Neural crest cell (in vitro differentiated cells): Measurements from ENCODE around the gene EDIL3. TPM values are rescaled to one million over a fixed set of nuclear protein-coding genes. Genes with fewer than 3 reads are reported as not detected.
A peak's percentile ranks its signal among the peaks of the same experiment; 100 is the strongest.

Experiments used
- DNase-seq: peaks from one replicate; pipeline ENCODE4 v3.0.0; 2021; ENCODE audit warnings: low read depth, mixed read lengths, low spot score
- H3K27ac Mint-ChIP-seq: one replicate; pipeline ENCODE4 v1.8.0; 2021; ENCODE audit warnings: mild to moderate bottlenecking, mixed read lengths; ENCODE audit not compliant: unreplicated experiment
- H3K27me3 Mint-ChIP-seq: 2 replicates; pipeline ENCODE4 v1.8.0; 2021; ENCODE audit warnings: low read depth, mild to moderate bottlenecking, mixed read lengths
- H3K36me3 Mint-ChIP-seq: 2 replicates; pipeline ENCODE4 v1.8.0; 2021; ENCODE audit warnings: low read depth, mild to moderate bottlenecking, mixed read lengths
- H3K4me1 Mint-ChIP-seq: 2 replicates; pipeline ENCODE4 v1.8.0; 2021; ENCODE audit warnings: mixed read lengths
- H3K4me3 Mint-ChIP-seq: one replicate; pipeline ENCODE4 v1.8.0; 2021; ENCODE audit warnings: mild to moderate bottlenecking, mixed read lengths
- H3K9me3 Mint-ChIP-seq: 2 replicates; pipeline ENCODE4 v1.8.0; 2021; ENCODE audit warnings: mixed read lengths
- total RNA-seq: library from RNA; stranded (reverse); gene quantifications from 2 replicates; pipeline ENCODE4 v1.2.1, GENCODE V29; 2021
- TF ChIP-seq, protein P1 (sequence below): fragments of 200-600 bp; sonication (generic); conservative IDR thresholded peaks from 2 replicates; pipeline ENCODE4 v1.5.0; 2021; ENCODE audit warnings: antibody characterized with exemption, mild to moderate bottlenecking

Gene EDIL3
- total RNA-seq, 1 donor from 2014 or later: 1.2 TPM

DNA sequence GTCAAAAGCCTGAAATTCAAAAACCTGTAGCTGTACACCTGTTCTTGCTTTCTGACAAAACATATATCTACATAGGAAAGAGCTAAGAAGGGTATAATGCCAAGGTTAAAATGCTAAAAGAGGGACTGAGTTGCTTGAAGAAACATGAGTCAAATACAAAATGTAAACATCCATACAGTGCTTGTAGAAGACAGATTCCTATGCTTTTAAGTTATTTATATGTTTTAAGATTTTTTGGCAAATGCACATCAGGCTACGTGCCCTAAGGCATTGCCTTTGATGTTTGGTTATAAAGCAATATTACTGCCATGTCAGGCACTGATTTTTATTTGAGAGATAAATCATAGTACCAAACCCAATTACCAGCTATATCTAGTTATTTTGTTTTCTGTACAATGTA is 269.0 kb downstream of the EDIL3 start:
- Mint-ChIP-seq H3K4me1 (peaks cover 8% of the 10 kb centered on the region), H3K4me3 (no peak overlapping the region), H3K27ac (no peak overlapping the region), H3K36me3 (no peaks in the 10 kb centered on the region), H3K27me3 (no peaks in the 10 kb centered on the region), H3K9me3 (no peaks in the 10 kb centered on the region)
- DNase-seq: no peak
- TF ChIP-seq, protein P1, sequence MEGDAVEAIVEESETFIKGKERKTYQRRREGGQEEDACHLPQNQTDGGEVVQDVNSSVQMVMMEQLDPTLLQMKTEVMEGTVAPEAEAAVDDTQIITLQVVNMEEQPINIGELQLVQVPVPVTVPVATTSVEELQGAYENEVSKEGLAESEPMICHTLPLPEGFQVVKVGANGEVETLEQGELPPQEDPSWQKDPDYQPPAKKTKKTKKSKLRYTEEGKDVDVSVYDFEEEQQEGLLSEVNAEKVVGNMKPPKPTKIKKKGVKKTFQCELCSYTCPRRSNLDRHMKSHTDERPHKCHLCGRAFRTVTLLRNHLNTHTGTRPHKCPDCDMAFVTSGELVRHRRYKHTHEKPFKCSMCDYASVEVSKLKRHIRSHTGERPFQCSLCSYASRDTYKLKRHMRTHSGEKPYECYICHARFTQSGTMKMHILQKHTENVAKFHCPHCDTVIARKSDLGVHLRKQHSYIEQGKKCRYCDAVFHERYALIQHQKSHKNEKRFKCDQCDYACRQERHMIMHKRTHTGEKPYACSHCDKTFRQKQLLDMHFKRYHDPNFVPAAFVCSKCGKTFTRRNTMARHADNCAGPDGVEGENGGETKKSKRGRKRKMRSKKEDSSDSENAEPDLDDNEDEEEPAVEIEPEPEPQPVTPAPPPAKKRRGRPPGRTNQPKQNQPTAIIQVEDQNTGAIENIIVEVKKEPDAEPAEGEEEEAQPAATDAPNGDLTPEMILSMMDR: no peak

DNA sequence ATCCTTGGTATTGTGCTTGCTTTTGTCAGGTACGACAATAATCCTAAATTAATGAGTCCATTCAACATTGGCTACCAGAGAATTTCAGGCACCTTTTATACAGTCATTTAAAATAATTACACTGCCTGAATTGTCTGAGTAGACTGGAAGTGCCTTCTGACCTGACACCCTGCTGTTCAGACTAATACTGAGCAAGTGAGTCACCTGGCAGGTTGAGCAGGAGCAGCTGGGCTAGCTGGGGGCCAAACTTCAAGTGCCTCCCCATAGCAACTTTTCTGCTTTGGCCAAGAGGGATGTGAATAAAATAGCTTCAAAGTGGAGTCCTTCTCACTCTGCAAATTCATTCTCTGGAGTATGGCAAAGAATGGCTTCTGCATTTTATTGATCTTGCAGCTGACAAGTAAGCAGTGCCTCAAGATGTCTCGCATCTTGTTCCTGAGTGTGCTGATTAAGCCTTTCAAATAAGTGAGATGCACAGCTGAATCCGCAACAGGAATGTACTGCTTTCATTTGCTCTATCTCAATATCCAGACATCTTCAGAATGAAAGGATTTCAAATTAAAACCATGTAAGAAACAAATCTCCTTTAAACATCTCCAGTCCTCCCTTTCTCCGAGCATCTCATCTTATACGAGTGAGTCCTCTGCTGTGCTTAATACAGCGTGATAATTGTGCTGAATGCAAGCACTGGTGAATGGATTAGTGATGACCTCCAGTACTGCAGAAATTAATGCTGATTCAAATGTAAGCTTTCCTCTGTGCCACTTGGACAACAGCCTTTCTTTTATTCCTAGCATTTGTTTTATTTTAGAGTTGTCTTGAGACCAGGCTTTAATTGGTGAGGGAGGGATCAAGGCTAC is 271.2 kb downstream of the EDIL3 start:
- no peak for DNase-seq
- H3K4me1 Mint-ChIP-seq: peaks cover 8% of the 10 kb centered on the region
- TF ChIP-seq, protein P1: no peak

DNA sequence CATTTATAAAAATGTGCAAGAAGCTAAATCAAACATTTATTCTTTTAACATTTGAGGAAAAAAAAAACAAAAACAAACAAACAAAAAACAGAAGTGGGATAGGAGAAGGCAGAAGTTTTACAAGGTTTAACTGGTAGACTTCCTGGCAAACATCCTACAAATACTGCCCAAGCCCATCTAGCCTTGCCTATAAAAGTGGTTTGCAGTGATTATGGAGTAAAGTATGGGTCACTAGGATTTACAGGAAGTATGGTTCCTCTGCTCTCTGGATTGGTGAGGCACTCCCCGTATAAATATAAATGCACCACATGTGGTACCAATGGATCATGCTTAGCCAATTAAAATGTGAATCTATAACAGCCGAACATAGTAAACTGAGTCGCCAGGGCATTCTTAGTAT is 291.9 kb downstream of the EDIL3 start:
- no peak for DNase-seq
- H3K4me1 Mint-ChIP-seq: peaks cover 11% of the 10 kb centered on the region
- no peaks in the 10 kb centered on the region for H3K27me3 Mint-ChIP-seq
- peaks cover 3% of the 10 kb centered on the region for H3K36me3 Mint-ChIP-seq
- H3K27ac Mint-ChIP-seq: no peak overlapping the region
- H3K9me3 Mint-ChIP-seq: peaks cover 10% of the 10 kb centered on the region
- H3K4me3 Mint-ChIP-seq: no peak overlapping the region
- TF ChIP-seq, protein P1: no peak

More for the DNA sequence above, 271.2 kb downstream of the EDIL3 start:
- H3K4me3 Mint-ChIP-seq: no peak overlapping the region
- no peak overlapping the region for H3K27ac Mint-ChIP-seq
- no peaks in the 10 kb centered on the region for H3K36me3 Mint-ChIP-seq
- no peaks in the 10 kb centered on the region for H3K9me3 Mint-ChIP-seq
- no peaks in the 10 kb centered on the region for H3K27me3 Mint-ChIP-seq

DNA sequence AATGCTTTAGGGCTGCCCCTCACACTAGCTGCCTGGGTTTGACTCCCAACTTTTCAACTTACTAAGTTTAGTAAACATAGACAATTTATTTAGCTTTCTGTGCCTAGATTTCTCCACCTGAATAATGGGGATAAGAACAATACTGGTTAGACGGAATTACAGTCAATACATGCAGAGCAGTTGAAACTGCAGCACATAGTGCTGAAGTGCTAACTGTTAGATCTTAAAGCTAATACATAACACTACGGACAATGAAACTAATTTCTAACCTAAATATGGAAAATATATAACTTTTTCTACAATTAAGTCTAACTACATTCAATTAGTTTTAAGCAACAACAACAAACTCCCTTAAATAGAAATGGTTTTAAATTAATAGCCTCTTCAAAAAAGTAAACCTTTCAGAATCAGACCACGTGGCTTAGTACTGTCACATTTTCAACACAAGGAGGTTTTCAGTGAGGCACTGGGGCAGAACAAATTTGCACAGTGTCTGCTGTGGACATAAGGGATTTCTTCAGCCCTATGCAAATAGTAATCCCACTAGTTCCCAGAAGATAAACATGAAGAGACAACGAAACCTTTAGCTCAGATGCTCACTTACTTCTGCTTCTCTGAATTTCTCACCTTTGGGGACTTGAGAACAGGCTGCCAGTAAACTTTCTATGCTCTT is 293.4 kb downstream of the EDIL3 start:
- no peaks in the 10 kb centered on the region for H3K27me3 Mint-ChIP-seq
- no peaks in the 10 kb centered on the region for H3K36me3 Mint-ChIP-seq
- TF ChIP-seq, protein P1: no peak

DNA sequence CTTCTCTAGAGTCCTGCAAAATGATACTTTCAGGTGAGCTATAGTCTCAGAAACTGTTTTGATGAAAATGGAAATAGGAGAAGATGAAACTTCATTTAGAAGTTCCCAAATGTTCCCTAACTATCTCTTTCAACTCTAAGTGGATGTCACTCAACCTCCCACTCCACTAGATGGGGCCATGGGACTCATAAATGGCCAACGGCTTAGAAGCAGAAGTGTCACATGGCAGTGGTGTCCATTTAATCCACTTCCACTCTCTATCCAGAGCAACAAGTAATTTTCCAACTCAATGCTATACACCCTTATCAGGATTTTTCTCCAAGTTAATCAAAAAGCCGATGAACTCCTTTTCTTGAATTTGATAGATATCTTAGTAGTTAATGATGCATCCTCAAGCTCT is 295.7 kb downstream of the EDIL3 start:
- no peaks in the 10 kb centered on the region for H3K9me3 Mint-ChIP-seq
- DNase-seq: no peak
- no peak overlapping the region for H3K27ac Mint-ChIP-seq
- TF ChIP-seq, protein P1: peak; percentile 58
- no peak overlapping the region for H3K4me3 Mint-ChIP-seq
- H3K36me3 Mint-ChIP-seq: no peaks in the 10 kb centered on the region
- no peaks in the 10 kb centered on the region for H3K27me3 Mint-ChIP-seq
- H3K4me1 Mint-ChIP-seq: peaks cover 11% of the 10 kb centered on the region

More for the DNA sequence above, 293.4 kb downstream of the EDIL3 start:
- no peak for DNase-seq
- Mint-ChIP-seq H3K4me1 (peaks cover 11% of the 10 kb centered on the region), H3K27ac (no peak overlapping the region), H3K4me3 (no peak overlapping the region), H3K9me3 (peaks cover 4% of the 10 kb centered on the region)
